HepG2 (cell line): ENCODE measurements around the gene ZC3H7B. TPM values are rescaled to one million over a fixed set of nuclear protein-coding genes. Genes with fewer than 3 reads are reported as not detected.
A peak's percentile ranks its signal among the peaks of the same experiment; 100 is the strongest.

Experiments
- ARNTL ChIP-seq: sonication (generic); formaldehyde crosslinking; IDR thresholded peaks from 2 replicates; pipeline ENCODE4 v1.4.0; 2020; ENCODE audit warnings: mild to moderate bottlenecking, missing genetic modification reagents
- KLF9 ChIP-seq: IDR thresholded peaks from 2 replicates; pipeline ENCODE4 v1.6.1; 2016; ENCODE audit warnings: low read depth
- NKX3-1 ChIP-seq: sonication (generic); formaldehyde crosslinking; IDR thresholded peaks from 2 replicates; pipeline ENCODE4 v1.5.0; 2020; ENCODE audit warnings: missing genetic modification reagents
- SAFB2 ChIP-seq: sonication (generic); formaldehyde crosslinking; IDR thresholded peaks from 2 replicates; pipeline ENCODE4 v1.5.1; 2020; ENCODE audit warnings: missing genetic modification reagents, low read depth, mild to moderate bottlenecking, borderline replicate concordance
- SP5 ChIP-seq: IDR thresholded peaks from 2 replicates; pipeline ENCODE4 v1.6.1; 2016; ENCODE audit warnings: low read depth, borderline replicate concordance
- ZNF10 ChIP-seq: sonication (generic); formaldehyde crosslinking; IDR thresholded peaks from 2 replicates; pipeline ENCODE4 v1.4.0; 2020; ENCODE audit warnings: mild to moderate bottlenecking, low read depth, missing genetic modification reagents, borderline replicate concordance
- ZNF33B ChIP-seq: sonication (generic); formaldehyde crosslinking; IDR thresholded peaks from 2 replicates; pipeline ENCODE4 v1.5.1; 2020; ENCODE audit warnings: mild to moderate bottlenecking, missing genetic modification reagents
- ZNF547 ChIP-seq: sonication (generic); formaldehyde crosslinking; IDR thresholded peaks from 2 replicates; pipeline ENCODE4 v1.5.1; 2020; ENCODE audit warnings: mild to moderate bottlenecking, missing genetic modification reagents
- ZNF878 ChIP-seq: sonication (generic); formaldehyde crosslinking; IDR thresholded peaks from 2 replicates; pipeline ENCODE4 v1.8.1; 2023; ENCODE audit warnings: mild to moderate bottlenecking, missing genetic modification reagents, moderate library complexity
- polyA plus RNA-seq, 8 experiments: library from polyadenylated mRNA; depleted of rRNA in 3 of 8; stranded (reverse) in 7 of 8; unstranded in 1 of 8; fragments of >200 nt; fragmentation: Illumina TruSeq in 4 of 8; extraction: Trizol in 4 of 8; gene quantifications; 2 replicates each; pipeline versions ENCODE4 v1.2.1 to v1.2.3, GENCODE V29; 2011 to 2016; ENCODE audit warnings: low read depth in 4 of 8, missing spikeins in 1 of 8, mixed read lengths in 1 of 8; ENCODE audit not compliant: insufficient read depth in 1 of 8
- total RNA-seq, 5 experiments: library from RNA; depleted of rRNA; stranded (reverse); fragments of >200 nt; fragmentation: Illumina TruSeq; extraction: Trizol; gene quantifications; 2 replicates each; pipeline ENCODE4 v1.2.3, GENCODE V29; 2016; ENCODE audit warnings: low read depth in 1 of 5
- TF ChIP-seq, protein P1 (sequence below): sonication (generic); formaldehyde crosslinking; IDR thresholded peaks from one replicate; pipeline ENCODE4 v1.5.1; 2020; ENCODE audit warnings: mild to moderate bottlenecking, missing genetic modification reagents; ENCODE audit errors: not compliant biosample characterization
- TF ChIP-seq, protein P2 (sequence below): sonication (generic); formaldehyde crosslinking; IDR thresholded peaks from 2 replicates; pipeline ENCODE4 v1.5.0; 2020; ENCODE audit warnings: missing genetic modification reagents, mild to moderate bottlenecking, borderline replicate concordance
- TF ChIP-seq, protein P3 (sequence below), 2 experiments: sonication (generic) in 1 of 2; formaldehyde crosslinking in 1 of 2; IDR thresholded peaks; 2 replicates each; pipeline versions ENCODE4 v1.4.0 to v1.6.1; 2016 to 2020; ENCODE audit warnings: borderline replicate concordance in 1 of 2, low read depth in 1 of 2, mild to moderate bottlenecking in 1 of 2, missing genetic modification reagents in 1 of 2
- TF ChIP-seq, protein P4 (sequence below): sonication (generic); formaldehyde crosslinking; IDR thresholded peaks from 2 replicates; pipeline ENCODE4 v1.4.0; 2020; ENCODE audit warnings: missing genetic modification reagents, borderline replicate concordance

The ZC3H7B gene
- total and polyA plus RNA-seq, 2 of the 13 experiments (the other 11 are each of a cell fraction or from before 2014, with no cell fraction given), result 26.4 to 37.2 TPM

DNA sequence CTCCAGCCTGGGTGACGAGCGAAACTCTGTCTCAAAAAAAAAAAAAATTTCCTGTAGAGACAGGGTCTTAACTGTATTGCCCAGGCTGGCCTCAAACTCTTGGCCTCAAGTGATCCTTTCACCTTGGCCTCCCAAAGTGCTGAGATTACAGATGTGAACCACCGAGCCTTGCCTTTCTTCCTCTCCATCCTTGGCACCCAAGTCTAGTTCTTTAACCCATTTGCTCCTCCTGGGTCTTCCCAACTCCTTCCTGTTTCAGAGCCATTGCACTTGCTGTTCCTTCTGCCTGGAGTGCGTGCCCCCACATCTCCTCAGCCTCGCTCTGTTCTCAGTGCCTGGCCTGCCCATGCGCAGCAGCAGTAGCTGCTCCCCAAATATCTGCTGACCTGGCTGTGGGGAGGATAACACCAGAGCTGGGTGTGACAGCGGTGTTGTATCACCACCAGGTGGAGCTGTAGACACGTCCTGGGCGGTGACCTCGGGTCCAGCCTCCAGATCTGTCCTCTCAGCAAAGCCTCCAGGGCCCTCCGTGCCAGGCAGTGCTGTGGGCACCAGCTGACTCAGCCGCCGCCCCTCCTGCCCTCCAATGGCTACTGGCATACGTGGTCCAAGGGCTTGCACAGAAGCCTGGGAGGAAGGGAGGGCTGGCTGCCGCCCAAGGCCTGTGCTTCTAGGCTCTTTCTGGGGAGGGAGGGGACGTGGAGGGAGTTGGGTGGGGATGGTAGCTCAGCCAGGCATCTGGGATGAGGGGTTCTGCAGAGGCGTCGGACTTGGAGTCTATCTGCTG lies 102.4 kb downstream of the ZC3H7B start (continued):
- TF ChIP-seq, protein P1, sequence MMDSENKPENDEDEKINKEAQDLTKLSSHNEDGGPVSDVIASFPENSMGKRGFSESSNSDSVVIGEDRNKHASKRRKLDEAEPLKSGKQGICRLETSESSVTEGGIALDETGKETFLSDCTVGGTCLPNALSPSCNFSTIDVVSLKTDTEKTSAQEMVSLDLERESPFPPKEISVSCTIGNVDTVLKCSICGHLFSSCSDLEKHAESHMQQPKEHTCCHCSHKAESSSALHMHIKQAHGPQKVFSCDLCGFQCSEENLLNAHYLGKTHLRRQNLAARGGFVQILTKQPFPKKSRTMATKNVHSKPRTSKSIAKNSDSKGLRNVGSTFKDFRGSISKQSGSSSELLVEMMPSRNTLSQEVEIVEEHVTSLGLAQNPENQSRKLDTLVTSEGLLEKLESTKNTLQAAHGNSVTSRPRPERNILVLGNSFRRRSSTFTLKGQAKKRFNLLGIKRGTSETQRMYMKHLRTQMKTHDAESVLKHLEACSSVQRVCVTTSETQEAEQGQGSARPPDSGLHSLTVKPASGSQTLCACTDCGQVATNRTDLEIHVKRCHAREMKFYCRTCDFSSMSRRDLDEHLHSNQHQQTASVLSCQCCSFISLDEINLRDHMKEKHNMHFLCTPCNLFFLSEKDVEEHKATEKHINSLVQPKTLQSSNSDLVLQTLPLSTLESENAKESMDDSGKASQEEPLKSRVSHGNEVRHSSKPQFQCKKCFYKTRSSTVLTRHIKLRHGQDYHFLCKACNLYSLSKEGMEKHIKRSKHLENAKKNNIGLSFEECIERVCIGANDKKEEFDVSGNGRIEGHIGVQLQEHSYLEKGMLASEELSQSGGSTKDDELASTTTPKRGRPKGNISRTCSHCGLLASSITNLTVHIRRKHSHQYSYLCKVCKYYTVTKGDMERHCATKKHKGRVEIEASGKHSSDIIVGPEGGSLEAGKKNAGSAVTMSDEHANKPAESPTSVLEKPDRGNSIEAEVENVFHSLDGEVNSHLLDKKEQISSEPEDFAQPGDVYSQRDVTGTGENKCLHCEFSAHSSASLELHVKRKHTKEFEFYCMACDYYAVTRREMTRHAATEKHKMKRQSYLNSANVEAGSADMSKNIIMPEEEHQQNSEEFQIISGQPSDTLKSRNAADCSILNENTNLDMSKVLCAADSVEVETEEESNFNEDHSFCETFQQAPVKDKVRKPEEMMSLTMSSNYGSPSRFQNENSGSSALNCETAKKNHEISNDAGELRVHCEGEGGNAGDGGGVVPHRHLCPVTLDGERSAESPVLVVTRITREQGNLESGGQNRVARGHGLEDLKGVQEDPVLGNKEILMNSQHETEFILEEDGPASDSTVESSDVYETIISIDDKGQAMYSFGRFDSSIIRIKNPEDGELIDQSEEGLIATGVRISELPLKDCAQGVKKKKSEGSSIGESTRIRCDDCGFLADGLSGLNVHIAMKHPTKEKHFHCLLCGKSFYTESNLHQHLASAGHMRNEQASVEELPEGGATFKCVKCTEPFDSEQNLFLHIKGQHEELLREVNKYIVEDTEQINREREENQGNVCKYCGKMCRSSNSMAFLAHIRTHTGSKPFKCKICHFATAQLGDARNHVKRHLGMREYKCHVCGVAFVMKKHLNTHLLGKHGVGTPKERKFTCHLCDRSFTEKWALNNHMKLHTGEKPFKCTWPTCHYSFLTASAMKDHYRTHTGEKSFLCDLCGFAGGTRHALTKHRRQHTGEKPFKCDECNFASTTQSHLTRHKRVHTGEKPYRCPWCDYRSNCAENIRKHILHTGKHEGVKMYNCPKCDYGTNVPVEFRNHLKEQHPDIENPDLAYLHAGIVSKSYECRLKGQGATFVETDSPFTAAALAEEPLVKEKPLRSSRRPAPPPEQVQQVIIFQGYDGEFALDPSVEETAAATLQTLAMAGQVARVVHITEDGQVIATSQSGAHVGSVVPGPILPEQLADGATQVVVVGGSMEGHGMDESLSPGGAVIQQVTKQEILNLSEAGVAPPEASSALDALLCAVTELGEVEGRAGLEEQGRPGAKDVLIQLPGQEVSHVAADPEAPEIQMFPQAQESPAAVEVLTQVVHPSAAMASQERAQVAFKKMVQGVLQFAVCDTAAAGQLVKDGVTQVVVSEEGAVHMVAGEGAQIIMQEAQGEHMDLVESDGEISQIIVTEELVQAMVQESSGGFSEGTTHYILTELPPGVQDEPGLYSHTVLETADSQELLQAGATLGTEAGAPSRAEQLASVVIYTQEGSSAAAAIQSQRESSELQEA (CRISPR knock-in tag), result no peak
- TF ChIP-seq, protein P2, sequence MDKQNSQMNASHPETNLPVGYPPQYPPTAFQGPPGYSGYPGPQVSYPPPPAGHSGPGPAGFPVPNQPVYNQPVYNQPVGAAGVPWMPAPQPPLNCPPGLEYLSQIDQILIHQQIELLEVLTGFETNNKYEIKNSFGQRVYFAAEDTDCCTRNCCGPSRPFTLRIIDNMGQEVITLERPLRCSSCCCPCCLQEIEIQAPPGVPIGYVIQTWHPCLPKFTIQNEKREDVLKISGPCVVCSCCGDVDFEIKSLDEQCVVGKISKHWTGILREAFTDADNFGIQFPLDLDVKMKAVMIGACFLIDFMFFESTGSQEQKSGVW (CRISPR knock-in tag), result no peak
- TF ChIP-seq SAFB2 (CRISPR knock-in tag) (no peak), ZNF547 (no peak), ARNTL (no peak), ZNF878 (no peak), NKX3-1 (no peak), KLF9 (CRISPR knock-in tag) (no peak), ZNF33B (no peak), SP5 (CRISPR knock-in tag) (0 out of 2 replicates have a peak, but pooled peaks have one; percentile 18), ZNF10 (CRISPR knock-in tag) (no peak)
- TF ChIP-seq, protein P3, sequence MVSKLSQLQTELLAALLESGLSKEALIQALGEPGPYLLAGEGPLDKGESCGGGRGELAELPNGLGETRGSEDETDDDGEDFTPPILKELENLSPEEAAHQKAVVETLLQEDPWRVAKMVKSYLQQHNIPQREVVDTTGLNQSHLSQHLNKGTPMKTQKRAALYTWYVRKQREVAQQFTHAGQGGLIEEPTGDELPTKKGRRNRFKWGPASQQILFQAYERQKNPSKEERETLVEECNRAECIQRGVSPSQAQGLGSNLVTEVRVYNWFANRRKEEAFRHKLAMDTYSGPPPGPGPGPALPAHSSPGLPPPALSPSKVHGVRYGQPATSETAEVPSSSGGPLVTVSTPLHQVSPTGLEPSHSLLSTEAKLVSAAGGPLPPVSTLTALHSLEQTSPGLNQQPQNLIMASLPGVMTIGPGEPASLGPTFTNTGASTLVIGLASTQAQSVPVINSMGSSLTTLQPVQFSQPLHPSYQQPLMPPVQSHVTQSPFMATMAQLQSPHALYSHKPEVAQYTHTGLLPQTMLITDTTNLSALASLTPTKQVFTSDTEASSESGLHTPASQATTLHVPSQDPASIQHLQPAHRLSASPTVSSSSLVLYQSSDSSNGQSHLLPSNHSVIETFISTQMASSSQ (IDR thresholded peaks at IDR 0.05; ENCODE audit: low read depth), result no peak
- TF ChIP-seq, protein P3 (CRISPR knock-in tag; IDR thresholded peaks at IDR 0.05; ENCODE audit: borderline replicate concordance), result no peak
- TF ChIP-seq, protein P4, sequence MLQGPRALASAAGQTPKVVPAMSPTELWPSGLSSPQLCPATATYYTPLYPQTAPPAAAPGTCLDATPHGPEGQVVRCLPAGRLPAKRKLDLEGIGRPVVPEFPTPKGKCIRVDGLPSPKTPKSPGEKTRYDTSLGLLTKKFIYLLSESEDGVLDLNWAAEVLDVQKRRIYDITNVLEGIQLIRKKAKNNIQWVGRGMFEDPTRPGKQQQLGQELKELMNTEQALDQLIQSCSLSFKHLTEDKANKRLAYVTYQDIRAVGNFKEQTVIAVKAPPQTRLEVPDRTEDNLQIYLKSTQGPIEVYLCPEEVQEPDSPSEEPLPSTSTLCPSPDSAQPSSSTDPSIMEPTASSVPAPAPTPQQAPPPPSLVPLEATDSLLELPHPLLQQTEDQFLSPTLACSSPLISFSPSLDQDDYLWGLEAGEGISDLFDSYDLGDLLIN (CRISPR knock-in tag), result no peak
